HG03575 (cell line): ENCODE data around the gene NRAP.
"Not testable (repeated sequence)": the region's sequence is repeated elsewhere in the genome, so short reads cannot be mapped to it uniquely, and the experiment has no call there.

Source experiments
- ATAC-seq: cut with Tn5 transposase; IDR thresholded peaks from one replicate; pipeline ENCODE4 v1.9.1; 2021; ENCODE audit not compliant: unreplicated experiment, insufficient number of reproducible peaks, low FRiP score; ENCODE audit errors: extremely low read depth

Gene NRAP

GRCh38 chr10:113683300-113683699 is 19.5 kb upstream of the NRAP start:
- no peak for ATAC-seq

GRCh38 chr10:113681533-113682470 is 18.0 kb upstream of the NRAP start:
- peak; percentile 57 for ATAC-seq

GRCh38 chr10:113680190-113681111 is 16.6 kb upstream of the NRAP start:
- ATAC-seq, result no peak

GRCh38 chr10:113679463-113680189 is 15.8 kb upstream of the NRAP start, which contains the start of gene CASP7:
TSS of gene CASP7 (plus strand) at chr10:113679912. CDS start at chr10:113697494, 17,582 bp downstream.
- no peak for ATAC-seq

- peak; percentile 89 for ATAC-seq
These were observed 2.9 kb upstream of the NRAP start for GRCh38 chr10:113666682-113667252.

GRCh38 chr10:113665806-113666354 is 2.0 kb upstream of the NRAP start:
- no peak for ATAC-seq

GRCh38 chr10:113665352-113665751 is 1.5 kb upstream of the NRAP start:
- no peak for ATAC-seq

GRCh38 chr10:113663142-113663541 is 699 bp downstream of the NRAP start:
- ATAC-seq, result no peak

- no peak for ATAC-seq
These were observed 2.5 kb downstream of the NRAP start for GRCh38 chr10:113661332-113661731.

GRCh38 chr10:113657544-113657943 is 6.3 kb downstream of the NRAP start:
- no peak for ATAC-seq

- ATAC-seq, result no peak
These were observed 6.9 kb downstream of the NRAP start for GRCh38 chr10:113656896-113657295.

GRCh38 chr10:113652456-113652855 is 11.4 kb downstream of the NRAP start:
- not testable (repeated sequence) for ATAC-seq

- ATAC-seq, result no peak
These were observed 11.9 kb downstream of the NRAP start for GRCh38 chr10:113651898-113652297.

GRCh38 chr10:113651021-113651420 is 12.8 kb downstream of the NRAP start:
- ATAC-seq, result no peak

GRCh38 chr10:113650172-113650571 is 13.7 kb downstream of the NRAP start:
- no peak for ATAC-seq

- ATAC-seq, result no peak
These were observed 15.4 kb downstream of the NRAP start for GRCh38 chr10:113648478-113648877.

GRCh38 chr10:113647812-113648211 is 16.0 kb downstream of the NRAP start:
- no peak for ATAC-seq
